ENCODE measurements around the gene BMP3.

Gene BMP3

GRCh38 chr4:81084634-81085033, 54.1 kb downstream of the BMP3 start:
- Histone ChIP-seq H3K4me2 (ENCODE audit: low read length) (no peak overlapping the region), H4K20me1 (ENCODE audit: control insufficient read depth, insufficient read depth, low read depth, low read length) (no peaks in the 10 kb centered on the region), H3K27me3 (ENCODE audit: control insufficient read depth, low read length) (peaks cover 2% of the 10 kb centered on the region; the same call in 1 of the 2 replicates), H3K36me3 (ENCODE audit: control insufficient read depth, low read length) (no peaks in the 10 kb centered on the region), H3K79me2 (ENCODE audit: control insufficient read depth, low read length) (no peaks in the 10 kb centered on the region), H3K27ac (ENCODE audit: low read depth, low read length) (no peak overlapping the region), H3K4me3 (ENCODE audit: low read length) (no peak overlapping the region), H3K4me1 (ENCODE audit: control insufficient read depth, low read length) (peaks cover 2% of the 10 kb centered on the region; the same call in 1 of the 2 replicates), H3F3A (ENCODE audit: control insufficient read depth, insufficient read depth) (no peaks in the 10 kb centered on the region), H3K9me3 (ENCODE audit: control insufficient read depth, insufficient read depth, low read length) (no peaks in the 10 kb centered on the region; the same call in 1 of the 2 replicates), H3K9me2 (replicated peaks; ENCODE audit: control insufficient read depth, low read length) (no peaks in the 10 kb centered on the region)
- TF ChIP-seq EZH2phosphoT487 (IDR thresholded peaks at IDR 0.05; ENCODE audit: borderline replicate concordance, low read length): no peak
- TF ChIP-seq, protein P1, sequence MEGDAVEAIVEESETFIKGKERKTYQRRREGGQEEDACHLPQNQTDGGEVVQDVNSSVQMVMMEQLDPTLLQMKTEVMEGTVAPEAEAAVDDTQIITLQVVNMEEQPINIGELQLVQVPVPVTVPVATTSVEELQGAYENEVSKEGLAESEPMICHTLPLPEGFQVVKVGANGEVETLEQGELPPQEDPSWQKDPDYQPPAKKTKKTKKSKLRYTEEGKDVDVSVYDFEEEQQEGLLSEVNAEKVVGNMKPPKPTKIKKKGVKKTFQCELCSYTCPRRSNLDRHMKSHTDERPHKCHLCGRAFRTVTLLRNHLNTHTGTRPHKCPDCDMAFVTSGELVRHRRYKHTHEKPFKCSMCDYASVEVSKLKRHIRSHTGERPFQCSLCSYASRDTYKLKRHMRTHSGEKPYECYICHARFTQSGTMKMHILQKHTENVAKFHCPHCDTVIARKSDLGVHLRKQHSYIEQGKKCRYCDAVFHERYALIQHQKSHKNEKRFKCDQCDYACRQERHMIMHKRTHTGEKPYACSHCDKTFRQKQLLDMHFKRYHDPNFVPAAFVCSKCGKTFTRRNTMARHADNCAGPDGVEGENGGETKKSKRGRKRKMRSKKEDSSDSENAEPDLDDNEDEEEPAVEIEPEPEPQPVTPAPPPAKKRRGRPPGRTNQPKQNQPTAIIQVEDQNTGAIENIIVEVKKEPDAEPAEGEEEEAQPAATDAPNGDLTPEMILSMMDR (IDR thresholded peaks at IDR 0.05; ENCODE audit: low read depth, low read length, poor library complexity, severe bottlenecking): no peak

GRCh38 chr4:81085291-81085690, 54.8 kb downstream of the BMP3 start:
- H3K9me2 ChIP-seq (replicated peaks; ENCODE audit: control insufficient read depth, low read length): no peaks in the 10 kb centered on the region
- no peaks in the 10 kb centered on the region for H3K36me3 ChIP-seq (ENCODE audit: control insufficient read depth, low read length)
- H4K20me1 ChIP-seq (ENCODE audit: control insufficient read depth, insufficient read depth, low read depth, low read length): no peaks in the 10 kb centered on the region
- H3K4me2 ChIP-seq (ENCODE audit: low read length): no peak overlapping the region
- no peaks in the 10 kb centered on the region for H3K4me1 ChIP-seq (ENCODE audit: control insufficient read depth, low read length)
- no peak overlapping the region for H3K27ac ChIP-seq (ENCODE audit: low read depth, low read length)
- H3K4me3 ChIP-seq (ENCODE audit: low read length): no peak overlapping the region
- H3K27me3 ChIP-seq (ENCODE audit: control insufficient read depth, low read length): peaks cover 2% of the 10 kb centered on the region; the same call in 1 of the 2 replicates
- no peaks in the 10 kb centered on the region; the same call in 1 of the 2 replicates for H3K9me3 ChIP-seq (ENCODE audit: control insufficient read depth, insufficient read depth, low read length)
- H3K79me2 ChIP-seq (ENCODE audit: control insufficient read depth, low read length): no peaks in the 10 kb centered on the region
- no peaks in the 10 kb centered on the region for H3F3A ChIP-seq (ENCODE audit: control insufficient read depth, insufficient read depth)
- no peak for TF ChIP-seq EZH2phosphoT487 (IDR thresholded peaks at IDR 0.05; ENCODE audit: borderline replicate concordance, low read length)
- TF ChIP-seq, protein P1 (IDR thresholded peaks at IDR 0.05; ENCODE audit: low read depth, low read length, poor library complexity, severe bottlenecking): no peak

- no peak for TF ChIP-seq EZH2phosphoT487 (IDR thresholded peaks at IDR 0.05; ENCODE audit: borderline replicate concordance, low read length)
- H3K27me3 ChIP-seq (ENCODE audit: control insufficient read depth, low read length): peaks cover 2% of the 10 kb centered on the region; the same call in 1 of the 2 replicates
Observed at GRCh38 chr4:81085979-81086378, 55.5 kb downstream of the BMP3 start.

DNA sequence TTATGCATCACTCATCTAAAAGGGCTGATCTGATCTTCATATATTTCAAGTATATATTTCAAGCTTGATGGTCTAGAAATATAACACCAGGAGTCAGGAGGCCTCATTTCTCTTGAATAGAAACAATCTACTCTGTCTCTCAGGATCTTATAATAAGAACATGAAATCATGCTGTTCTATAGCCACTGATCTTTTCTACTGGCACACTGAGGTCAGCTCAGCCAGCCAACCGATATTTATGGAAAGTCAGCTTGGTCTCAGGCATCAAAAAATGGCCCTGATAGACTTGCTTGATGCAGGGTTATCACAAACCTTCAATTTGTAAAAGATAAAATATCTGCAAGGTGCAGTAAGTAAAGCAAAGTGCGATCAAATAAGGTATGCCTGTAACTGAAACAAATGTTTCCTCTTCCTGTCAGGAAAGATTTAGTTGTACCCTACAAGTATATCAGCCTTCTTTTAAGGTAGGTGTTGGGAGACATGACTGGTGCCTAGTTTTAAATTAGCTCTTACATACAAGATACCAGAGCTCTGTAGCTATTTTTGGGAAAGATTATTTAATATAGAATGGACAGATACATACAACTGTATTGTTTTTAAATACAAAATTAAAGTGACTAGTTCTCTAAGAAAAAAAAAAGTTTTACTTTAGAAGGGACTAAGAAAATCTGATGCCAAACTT, 63.4 kb downstream of the BMP3 start:
- H3K27ac ChIP-seq (ENCODE audit: low read depth, low read length): no peak overlapping the region
- H3K36me3 ChIP-seq (ENCODE audit: control insufficient read depth, low read length): no peaks in the 10 kb centered on the region
- H3K9me3 ChIP-seq (ENCODE audit: control insufficient read depth, insufficient read depth, low read length): no peaks in the 10 kb centered on the region
- no peaks in the 10 kb centered on the region for H3K79me2 ChIP-seq (ENCODE audit: control insufficient read depth, low read length)
- H3K4me2 ChIP-seq (ENCODE audit: low read length): no peak overlapping the region
- H3K27me3 ChIP-seq (ENCODE audit: control insufficient read depth, low read length): no peaks in the 10 kb centered on the region
- H4K20me1 ChIP-seq (ENCODE audit: control insufficient read depth, insufficient read depth, low read depth, low read length): no peaks in the 10 kb centered on the region
- H3K9me2 ChIP-seq (replicated peaks; ENCODE audit: control insufficient read depth, low read length): no peaks in the 10 kb centered on the region
- TF ChIP-seq, protein P1 (IDR thresholded peaks at IDR 0.05; ENCODE audit: low read depth, low read length, poor library complexity, severe bottlenecking): no peak
- TF ChIP-seq EZH2phosphoT487 (IDR thresholded peaks at IDR 0.05; ENCODE audit: borderline replicate concordance, low read length): no peak
- H3K4me1 ChIP-seq (ENCODE audit: control insufficient read depth, low read length): no peaks in the 10 kb centered on the region
- H3F3A ChIP-seq (ENCODE audit: control insufficient read depth, insufficient read depth): no peaks in the 10 kb centered on the region
- H3K4me3 ChIP-seq (ENCODE audit: low read length): no peak overlapping the region

More at GRCh38 chr4:81085979-81086378, 55.5 kb downstream of the BMP3 start:
- H3K4me2 ChIP-seq (ENCODE audit: low read length): no peak overlapping the region
- no peak overlapping the region for H3K27ac ChIP-seq (ENCODE audit: low read depth, low read length)
- H3K9me3 ChIP-seq (ENCODE audit: control insufficient read depth, insufficient read depth, low read length): no peaks in the 10 kb centered on the region; the same call in 1 of the 2 replicates
- no peaks in the 10 kb centered on the region for H3K9me2 ChIP-seq (replicated peaks; ENCODE audit: control insufficient read depth, low read length)
- no peaks in the 10 kb centered on the region for H3K79me2 ChIP-seq (ENCODE audit: control insufficient read depth, low read length)
- H3K36me3 ChIP-seq (ENCODE audit: control insufficient read depth, low read length): no peaks in the 10 kb centered on the region
- H3K4me1 ChIP-seq (ENCODE audit: control insufficient read depth, low read length): no peaks in the 10 kb centered on the region
- H3K4me3 ChIP-seq (ENCODE audit: low read length): no peak overlapping the region
- no peaks in the 10 kb centered on the region for H3F3A ChIP-seq (ENCODE audit: control insufficient read depth, insufficient read depth)
- H4K20me1 ChIP-seq (ENCODE audit: control insufficient read depth, insufficient read depth, low read depth, low read length): no peaks in the 10 kb centered on the region
